GM19463 (cell line): ENCODE data around the gene WFDC10A.
"Not testable (repeated sequence)": the region's sequence is repeated elsewhere in the genome, so short reads cannot be mapped to it uniquely, and the experiment has no call there.

Experiments used
- ATAC-seq: cut with Tn5 transposase; IDR thresholded peaks from one replicate; pipeline ENCODE4 v1.9.1; 2021; ENCODE audit warnings: mild to moderate bottlenecking, moderate library complexity; ENCODE audit not compliant: unreplicated experiment

The WFDC10A gene

DNA sequence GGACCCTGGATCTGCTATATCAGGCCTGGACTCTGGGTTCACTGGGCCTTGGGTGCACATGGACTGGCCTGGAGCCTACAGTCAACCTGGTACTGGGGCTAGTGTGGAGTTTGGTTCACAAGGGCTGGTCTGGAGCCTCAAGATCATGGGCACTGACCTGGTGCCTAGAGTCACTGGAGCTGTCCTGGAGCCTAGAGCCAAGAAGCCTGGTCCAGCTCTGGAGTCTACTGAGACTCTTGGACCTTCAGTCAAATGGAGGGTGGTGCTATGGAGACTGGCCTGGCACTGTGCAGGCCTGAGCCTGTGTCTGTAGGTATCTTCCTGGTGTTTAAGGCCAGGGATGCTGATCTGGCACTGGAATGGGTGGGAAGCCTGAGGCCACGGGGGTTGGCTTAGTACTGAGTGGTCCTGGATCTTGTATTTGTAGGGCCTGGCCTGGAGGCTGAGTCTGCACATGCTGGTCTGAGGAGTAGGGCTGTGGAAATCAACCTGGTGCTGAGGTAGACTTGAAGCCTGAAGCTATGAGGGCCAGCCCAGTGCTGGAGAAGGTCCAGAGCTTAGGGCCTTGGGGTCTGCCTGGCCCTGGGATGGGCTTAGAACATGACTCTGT, 18.0 kb downstream of the WFDC10A start:
- no peak for ATAC-seq

DNA sequence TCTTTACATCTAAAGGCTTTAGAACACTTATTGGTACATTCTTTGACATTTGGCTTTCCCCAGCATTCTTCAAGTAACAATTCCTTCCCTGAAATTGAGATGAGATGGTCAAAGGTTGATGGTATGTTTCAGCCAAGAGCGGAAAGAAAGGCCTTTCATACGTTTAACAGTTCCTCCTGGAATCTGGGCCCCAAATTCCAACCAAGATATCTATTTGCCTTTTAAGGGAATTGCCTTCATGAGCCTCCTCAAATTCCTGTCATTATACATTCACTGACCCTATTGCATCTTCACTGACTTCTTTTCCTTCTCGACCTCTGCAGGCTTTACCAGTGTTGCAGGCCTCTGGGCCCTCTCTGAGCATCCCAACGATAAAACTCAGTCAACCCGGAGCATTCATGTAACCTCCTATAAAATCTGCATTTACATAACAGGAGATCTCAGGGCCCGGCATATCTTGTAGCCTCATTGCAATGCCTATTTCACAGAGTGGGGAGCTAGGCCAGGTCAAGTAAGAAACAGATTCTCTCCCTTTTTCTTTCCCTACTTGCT, 19.8 kb downstream of the WFDC10A start:
- ATAC-seq, result no peak

DNA sequence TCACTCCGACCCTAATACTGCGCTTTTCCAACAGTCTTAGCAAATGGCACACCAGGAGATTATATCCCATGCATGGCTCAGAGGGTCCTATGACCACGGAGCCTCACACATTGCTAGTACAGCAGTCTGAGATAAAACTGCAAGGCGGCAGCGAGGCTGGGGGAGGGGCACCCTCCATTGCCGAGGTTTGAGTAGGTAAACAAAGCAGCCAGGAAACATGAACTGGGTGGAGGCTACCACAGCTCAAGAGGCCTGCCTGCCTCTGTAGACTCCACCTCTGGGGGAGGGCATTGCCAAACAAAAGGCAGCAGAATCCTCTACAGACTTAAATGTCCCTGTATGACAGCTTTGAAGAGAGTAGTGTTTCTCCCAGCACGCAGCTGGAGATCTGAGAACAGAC, 22.2 kb downstream of the WFDC10A start:
- not testable (repeated sequence) for ATAC-seq

DNA sequence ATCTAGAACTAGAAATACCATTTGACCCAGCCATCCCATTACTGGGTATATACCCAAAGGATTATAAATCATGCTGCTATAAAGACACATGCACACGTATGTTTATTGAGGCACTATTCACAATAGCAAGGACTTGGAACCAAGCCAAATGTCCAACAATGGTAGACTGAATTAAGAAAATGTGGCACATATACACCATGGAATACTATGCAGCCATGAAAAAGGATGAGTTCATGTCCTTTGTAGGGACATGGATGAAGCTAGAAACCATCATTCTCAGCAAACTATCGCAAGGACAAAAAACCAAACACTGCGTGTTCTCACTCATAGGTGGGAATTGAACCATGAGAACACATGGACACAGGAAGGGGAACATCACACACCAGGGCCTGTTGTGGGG, 27.5 kb downstream of the WFDC10A start:
- ATAC-seq, result not testable (repeated sequence)

DNA sequence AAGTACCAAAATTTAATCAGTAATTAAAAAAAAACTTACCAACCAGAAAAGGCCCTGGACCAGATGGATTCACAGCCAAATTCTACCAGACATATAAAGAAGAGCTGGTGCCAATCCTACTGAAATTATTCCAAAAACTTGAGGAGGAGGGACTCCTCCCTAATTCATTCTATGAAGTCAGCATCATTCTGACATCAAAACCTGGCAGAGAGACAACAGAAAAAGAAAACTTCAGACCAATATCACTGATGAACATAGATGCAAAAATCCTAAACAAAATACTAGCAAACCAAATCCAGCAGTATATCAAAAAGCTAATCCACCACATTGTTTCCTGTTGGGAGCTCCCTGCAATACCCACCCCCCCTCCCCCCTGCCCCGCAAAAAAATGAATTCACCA, 40.6 kb downstream of the WFDC10A start, which contains the start of gene WFDC11:
WFDC11 (minus strand) TSS at position 101 of the 400 bp plus-strand sequence. CDS start 19,639 bp downstream, outside the sequence.
- no peak for ATAC-seq

DNA sequence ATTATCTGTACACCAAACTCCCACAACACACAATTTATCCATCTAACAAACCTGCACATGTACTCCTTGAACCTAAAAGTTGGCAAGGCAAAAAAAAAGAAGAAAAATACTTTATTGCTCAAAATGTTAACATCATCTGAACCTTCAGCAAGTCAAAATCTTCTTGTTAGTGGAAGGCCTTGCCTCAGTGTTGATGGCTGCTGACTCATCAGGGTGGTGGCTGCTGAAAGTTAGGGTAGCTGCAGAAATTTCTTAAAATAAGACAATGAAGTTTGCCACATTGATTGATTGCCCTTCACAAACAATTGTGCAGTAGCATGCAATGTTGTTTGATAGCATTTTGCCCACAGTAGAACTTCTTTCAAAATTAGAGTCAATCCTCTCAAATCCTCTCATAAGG, 43.2 kb downstream of the WFDC10A start:
- no peak for ATAC-seq

DNA sequence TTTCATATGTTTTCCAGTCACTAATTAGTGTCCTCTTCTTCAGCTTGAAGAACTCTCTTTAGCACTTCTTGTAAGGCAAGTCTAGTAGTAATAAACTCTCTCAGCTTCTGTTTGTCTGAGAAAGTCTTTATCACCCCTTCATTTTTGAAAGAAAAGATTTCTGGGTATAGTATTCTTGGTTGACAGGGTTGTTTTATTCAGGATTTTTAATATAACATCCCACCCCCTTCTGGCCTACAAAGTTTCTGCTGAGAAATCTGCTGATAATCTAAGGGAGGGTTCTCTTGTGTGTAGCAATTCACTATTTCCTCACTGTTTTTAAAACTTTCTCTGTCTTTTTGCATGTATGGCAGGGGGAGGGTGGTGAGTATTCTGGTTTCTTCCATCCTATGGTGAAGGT, 50.1 kb downstream of the WFDC10A start:
- ATAC-seq, result no peak
